GM21447 (cell line): ENCODE measurements around the gene KBTBD13.
"Not testable (repeated sequence)": the region's sequence is repeated elsewhere in the genome, so short reads cannot be mapped to it uniquely, and the experiment has no call there.

Source experiments
- ATAC-seq: cut with Tn5 transposase; IDR thresholded peaks from one replicate; pipeline ENCODE4 v1.9.1; 2021; ENCODE audit not compliant: unreplicated experiment

The KBTBD13 gene

GRCh38 chr15:65087873-65088642 is 11.5 kb downstream of the KBTBD13 start:
- ATAC-seq = no peak

GRCh38 chr15:65088643-65089021 is 12.1 kb downstream of the KBTBD13 start:
- ATAC-seq = no peak

GRCh38 chr15:65089206-65089824 is 12.8 kb downstream of the KBTBD13 start:
- ATAC-seq = no peak

- ATAC-seq = no peak
These were observed 15.6 kb downstream of the KBTBD13 start for GRCh38 chr15:65091946-65092770.

- ATAC-seq = no peak
These were observed 16.6 kb downstream of the KBTBD13 start for GRCh38 chr15:65092911-65093792.

GRCh38 chr15:65093793-65094170 is 17.2 kb downstream of the KBTBD13 start:
- not testable (repeated sequence) for ATAC-seq

- no peak for ATAC-seq
These were observed 17.9 kb downstream of the KBTBD13 start for GRCh38 chr15:65094294-65094995.

- no peak for ATAC-seq
These were observed 18.6 kb downstream of the KBTBD13 start for GRCh38 chr15:65095011-65095746.

GRCh38 chr15:65095747-65096104 is 19.2 kb downstream of the KBTBD13 start:
- ATAC-seq = no peak

GRCh38 chr15:65096481-65097385 is 20.2 kb downstream of the KBTBD13 start:
- ATAC-seq = no peak

GRCh38 chr15:65097651-65098263 is 21.2 kb downstream of the KBTBD13 start:
- ATAC-seq = no peak

- ATAC-seq = no peak
These were observed 22.8 kb downstream of the KBTBD13 start for GRCh38 chr15:65099336-65099735.

- ATAC-seq = not testable (repeated sequence)
These were observed 23.3 kb downstream of the KBTBD13 start for GRCh38 chr15:65099801-65100200.

- no peak for ATAC-seq
These were observed 23.9 kb downstream of the KBTBD13 start for GRCh38 chr15:65100442-65100841.

- no peak for ATAC-seq
These were observed 24.9 kb downstream of the KBTBD13 start for GRCh38 chr15:65101411-65101890.

- no peak for ATAC-seq
These were observed 25.6 kb downstream of the KBTBD13 start for GRCh38 chr15:65101891-65102708.

- ATAC-seq = no peak
These were observed 26.4 kb downstream of the KBTBD13 start for GRCh38 chr15:65102912-65103311.
